GM12878 (cell line): ENCODE results near the gene CFDP1. TPM values are rescaled to one million over a fixed set of nuclear protein-coding genes. Genes with fewer than 3 reads are reported as not detected.

ENCODE experiments used
- IKZF2 ChIP-seq, 2 experiments: fragments of 450-650 bp; IDR thresholded peaks; 2 replicates each; pipeline ENCODE4 v1.6.1; 2017; ENCODE audit warnings: mild to moderate bottlenecking in 2 of 2, moderate library complexity in 2 of 2
- MTA3 ChIP-seq: IDR thresholded peaks from 2 replicates; pipeline ENCODE4 v1.6.1; 2012; ENCODE audit warnings: low read length, inconsistent platforms, borderline replicate concordance
- RB1 ChIP-seq: fragments of 450-650 bp; formaldehyde crosslinking; IDR thresholded peaks from 2 replicates; pipeline ENCODE4 v1.6.1; 2017; ENCODE audit warnings: mild to moderate bottlenecking, borderline replicate concordance
- RELB ChIP-seq: fragments of 450-650 bp; IDR thresholded peaks from 2 replicates; pipeline ENCODE4 v1.6.1; 2017; ENCODE audit warnings: low read depth, mild to moderate bottlenecking, moderate library complexity
- REST ChIP-seq: IDR thresholded peaks from 2 replicates; pipeline ENCODE4 v1.6.1; 2012; ENCODE audit warnings: mild to moderate bottlenecking, low read depth, low read length
- SREBF2 ChIP-seq: IDR thresholded peaks from 2 replicates; pipeline ENCODE4 v1.6.1; 2012; ENCODE audit warnings: mild to moderate bottlenecking, low read length
- polyA plus RNA-seq, 11 experiments: library from polyadenylated mRNA; depleted of rRNA in 4 of 11; unstranded in 6 of 11; stranded (reverse) in 5 of 11; fragments of >200 nt; fragmentation: Nextera tagmentation in 4 of 11; fragmentation: Illumina TruSeq in 1 of 11; extraction: Ambion mirVana in 4 of 11; extraction: Trizol in 1 of 11; gene quantifications; 1 replicate in 1 of 11; 2 replicates in 10 of 11; pipeline versions ENCODE4 v1.2.1 to v1.2.3, GENCODE V29; 2011 to 2016; ENCODE audit warnings: inconsistent platforms in 2 of 11, missing spikeins in 2 of 11, low read depth in 1 of 11
- total RNA-seq, 4 experiments: library from RNA; depleted of rRNA in 3 of 4; stranded (reverse); fragments of >200 nt in 3 of 4; fragmentation: Illumina TruSeq in 1 of 4; extraction: Trizol in 1 of 4; gene quantifications; 2 replicates each; pipeline versions ENCODE4 v1.2.1 to v1.2.3, GENCODE V29; 2013 to 2021

Gene CFDP1
- total and polyA plus RNA-seq, 10 of the 15 experiments (the other 5 are each of a cell fraction or from before 2014, with no cell fraction given), result 22.3 to 64.8 (median 36.7) TPM

- 0 out of 2 replicates have a peak, but pooled peaks have one; percentile 21 for TF ChIP-seq RB1
- no peak for TF ChIP-seq MTA3
- TF ChIP-seq RELB, result peak; percentile 61
- TF ChIP-seq REST, result no peak
- no peak for TF ChIP-seq SREBF2
- peak; percentile 52 to 77; a peak in 3 of 4 replicates for TF ChIP-seq IKZF2 (IDR thresholded peaks at IDR 0.05)
These were observed 127.8 kb downstream of the CFDP1 start (continued) for GRCh38 chr16:75305364-75306098.
